Putamen (tissue), 1 donor: ENCODE measurements around the gene MINDY3.
"Not testable (repeated sequence)": the region's sequence is repeated elsewhere in the genome, so short reads cannot be mapped to it uniquely, and the experiment has no call there.

ENCODE experiments used
- DNase-seq: peaks from one replicate; pipeline ENCODE4 v3.0.0-alpha.2; 2016; ENCODE audit warnings: low spot score

MINDY3 gene

GRCh38 chr10:15780353-15781135 is 79.8 kb downstream of the MINDY3 start:
- no peak for DNase-seq

GRCh38 chr10:15775513-15775912 is 84.8 kb downstream of the MINDY3 start:
- DNase-seq = no peak

DNA sequence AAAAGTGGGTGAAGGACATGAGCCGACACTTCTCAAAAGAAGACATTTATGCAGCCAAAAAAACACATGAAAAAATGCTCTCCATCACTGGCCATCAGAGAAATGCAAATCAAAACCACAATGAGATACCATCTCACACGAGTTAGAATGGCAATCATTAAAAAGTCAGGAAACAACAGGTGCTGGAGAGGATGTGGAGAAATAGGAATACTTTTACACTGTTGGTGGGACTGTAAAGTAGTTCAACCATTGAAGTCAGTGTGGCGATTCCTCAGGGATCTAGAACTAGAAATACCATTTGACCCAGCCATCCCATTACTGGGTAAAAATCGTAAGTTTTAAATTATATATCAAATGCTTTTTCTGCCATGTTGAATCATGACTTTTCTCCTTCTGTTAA is 85.8 kb downstream of the MINDY3 start:
- not testable (repeated sequence) for DNase-seq

DNA sequence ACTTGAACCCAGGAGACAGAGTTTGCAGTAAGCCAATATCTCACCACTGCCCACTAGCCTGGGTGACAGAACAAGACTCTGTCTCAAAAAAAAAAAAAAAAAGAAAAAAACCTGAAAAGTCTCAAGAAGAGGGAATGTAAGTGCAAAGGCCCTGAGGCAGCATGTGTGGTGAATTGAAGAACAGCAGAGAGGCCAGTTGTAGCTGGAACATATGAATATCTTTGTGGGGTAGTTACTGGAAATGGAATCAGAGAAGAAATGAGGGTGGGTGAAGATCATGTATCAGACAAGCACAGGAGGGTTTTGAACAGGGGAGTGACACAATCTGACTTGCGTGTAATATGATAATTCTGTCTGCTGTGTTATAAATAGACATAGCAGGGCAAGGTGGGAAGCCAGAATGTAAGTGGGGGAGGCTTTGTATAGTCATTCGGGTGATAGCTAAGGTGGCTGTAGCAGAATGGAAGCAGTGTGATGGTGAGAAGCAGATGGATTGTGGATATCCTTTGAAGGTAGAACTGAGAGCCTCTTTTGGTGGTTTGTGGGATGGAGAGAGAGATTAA is 95.3 kb downstream of the MINDY3 start:
- no peak for DNase-seq

GRCh38 chr10:15763006-15763405 is 97.3 kb downstream of the MINDY3 start:
- no peak for DNase-seq

- DNase-seq = not testable (repeated sequence)
Measured at GRCh38 chr10:15762239-15762638, 98.1 kb downstream of the MINDY3 start.

DNA sequence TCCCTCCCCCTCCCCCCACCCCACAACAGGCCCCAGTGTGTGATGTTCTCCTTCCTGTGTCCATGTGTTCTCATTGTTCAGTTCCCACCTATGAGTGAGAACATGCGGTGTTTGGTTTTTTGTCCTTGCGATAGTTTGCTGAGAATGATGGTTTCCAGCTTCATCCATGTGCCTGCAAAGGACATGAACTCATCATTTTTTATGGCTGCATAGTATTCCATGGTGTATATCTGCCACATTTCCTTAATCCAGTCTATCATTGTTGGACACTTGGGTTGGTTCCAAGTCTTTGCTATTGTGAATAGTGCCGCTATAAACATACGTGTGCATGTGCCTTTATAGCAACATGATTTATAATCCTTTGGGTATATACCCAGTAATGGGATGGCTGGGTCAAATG is 99.1 kb downstream of the MINDY3 start:
- not testable (repeated sequence) for DNase-seq

GRCh38 chr10:15760681-15761080 is 99.6 kb downstream of the MINDY3 start:
- DNase-seq = no peak

- DNase-seq = no peak
Measured at GRCh38 chr10:15759265-15759664, 101.0 kb downstream of the MINDY3 start.

DNA sequence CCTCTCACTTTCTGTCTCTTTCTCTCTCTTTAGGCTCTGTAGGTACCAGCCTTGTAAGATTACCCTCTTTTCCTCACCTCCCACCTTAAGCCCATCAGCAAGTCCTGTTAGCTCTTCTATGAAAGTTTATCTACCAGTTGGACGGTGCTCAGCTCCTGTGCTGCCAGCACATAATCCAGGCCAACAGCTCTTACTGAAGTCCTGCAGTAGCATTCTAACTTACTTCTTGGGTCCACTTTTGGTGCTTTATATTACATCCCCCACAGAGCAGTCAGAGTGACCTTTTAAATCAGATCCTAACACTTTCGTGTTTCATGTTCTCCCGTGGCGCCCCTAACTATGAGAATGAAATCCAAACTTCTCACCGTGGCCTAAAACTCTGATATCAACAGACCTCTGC is 101.7 kb downstream of the MINDY3 start:
- no peak for DNase-seq

GRCh38 chr10:15754937-15755336 is 105.4 kb downstream of the MINDY3 start:
- DNase-seq = no peak

GRCh38 chr10:15751046-15751445 is 109.3 kb downstream of the MINDY3 start:
- no peak for DNase-seq

DNA sequence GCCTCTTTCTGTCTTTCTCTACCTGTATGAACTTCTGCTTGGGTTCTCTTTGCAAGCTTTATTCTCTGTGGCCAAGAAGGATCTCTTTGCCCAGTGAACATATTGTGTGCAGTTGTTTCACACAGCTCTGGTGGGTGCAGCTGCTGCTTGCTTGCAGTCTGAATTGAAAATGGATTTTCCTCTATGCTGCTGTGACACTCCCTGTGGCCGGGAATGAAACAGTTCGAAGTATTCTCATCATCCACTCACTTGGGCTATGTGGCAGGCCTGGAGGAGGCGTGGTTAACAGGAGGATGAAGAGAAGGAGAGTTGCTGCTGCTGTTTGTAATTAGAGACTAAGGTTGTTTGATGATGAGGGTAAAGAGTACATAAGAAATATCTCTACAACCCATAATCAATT is 112.2 kb downstream of the MINDY3 start:
- no peak for DNase-seq

DNA sequence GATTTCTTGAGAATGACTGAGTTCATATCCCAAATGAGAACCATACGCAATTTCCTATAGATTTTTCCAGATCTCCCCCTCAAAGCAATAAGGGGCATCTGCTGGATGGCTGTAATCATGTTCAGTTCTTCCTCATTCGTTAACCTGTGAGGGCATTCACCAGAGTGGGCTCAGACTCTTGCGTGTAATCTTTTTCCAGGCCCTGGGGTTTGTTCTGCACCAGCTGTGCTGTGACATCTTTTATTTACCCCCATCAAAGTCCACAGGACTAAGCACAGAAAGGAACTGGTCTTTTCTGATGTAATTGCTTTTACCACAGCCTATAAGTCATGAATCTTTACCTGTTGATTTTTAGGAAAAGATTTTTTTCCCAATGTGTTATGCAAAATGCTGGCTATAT is 112.7 kb downstream of the MINDY3 start:
- no peak for DNase-seq

GRCh38 chr10:15745751-15746150 is 114.6 kb downstream of the MINDY3 start:
- no peak for DNase-seq

GRCh38 chr10:15744217-15744865 is 116.0 kb downstream of the MINDY3 start:
- DNase-seq = no peak

- no peak for DNase-seq
Measured at GRCh38 chr10:15743443-15743842, 116.9 kb downstream of the MINDY3 start.

DNA sequence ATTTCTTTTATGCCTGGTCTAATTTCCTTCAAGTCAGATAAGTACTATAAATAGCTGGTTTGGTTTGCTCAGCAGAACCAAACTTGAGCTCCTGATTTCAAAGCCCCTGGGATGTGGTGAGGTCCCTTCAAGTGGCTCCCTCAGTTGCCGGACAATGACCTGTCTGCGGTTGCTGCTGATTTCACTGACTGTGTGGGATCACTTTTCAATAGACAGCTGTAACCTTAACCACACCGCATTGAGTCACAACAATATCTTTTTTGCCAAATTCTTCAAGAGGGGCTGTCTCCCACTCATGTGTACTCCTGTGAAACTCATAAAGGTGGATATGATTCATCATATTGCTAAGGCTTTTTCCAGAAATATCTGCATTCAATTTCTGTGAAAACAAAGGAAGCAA is 117.5 kb downstream of the MINDY3 start:
- no peak for DNase-seq

GRCh38 chr10:15742102-15742501 is 118.2 kb downstream of the MINDY3 start:
- no peak for DNase-seq

DNA sequence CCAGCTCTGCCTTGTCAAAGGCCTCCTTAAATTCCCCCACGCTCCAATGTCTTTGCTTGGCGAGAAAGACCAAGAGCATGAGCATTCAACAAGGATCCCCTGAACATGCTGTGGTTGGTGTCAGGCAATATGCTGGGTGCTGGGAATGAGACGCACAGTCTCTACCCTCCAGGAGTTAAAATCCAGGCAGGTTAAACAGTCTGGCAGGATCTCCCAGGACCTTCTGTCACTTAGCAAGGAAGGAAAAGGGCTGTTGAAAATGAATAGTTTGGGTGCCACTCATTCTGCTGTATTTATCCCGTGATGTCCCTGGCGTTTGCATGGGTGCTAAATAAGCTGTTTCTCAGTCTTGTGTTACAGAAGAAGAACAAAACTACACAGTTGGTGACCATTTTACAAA is 118.7 kb downstream of the MINDY3 start:
- DNase-seq = no peak

- DNase-seq = no peak
Measured at GRCh38 chr10:15740261-15740660, 120.0 kb downstream of the MINDY3 start.

GRCh38 chr10:15739254-15739970 is 120.9 kb downstream of the MINDY3 start:
- DNase-seq = no peak
